HepG2 (cell line): ENCODE results near the gene ABCA2. TPM values are rescaled to one million over a fixed set of nuclear protein-coding genes. Genes with fewer than 3 reads are reported as not detected.

Source experiments
- ATF1 ChIP-seq: IDR thresholded peaks from 2 replicates; pipeline ENCODE4 v1.6.1; 2016; ENCODE audit warnings: mild to moderate bottlenecking, control low read depth
- DMAP1 ChIP-seq: IDR thresholded peaks from 2 replicates; pipeline ENCODE4 v1.6.1; 2016
- HDAC6 ChIP-seq: fragments of 200-600 bp; sonication (generic); IDR thresholded peaks from 2 replicates; pipeline ENCODE4 v1.7.0; 2017; ENCODE audit warnings: mild to moderate bottlenecking, antibody characterized with exemption, low read length, low read depth
- HNF4G ChIP-seq, 2 experiments: sonication (generic) in 1 of 2; formaldehyde crosslinking in 1 of 2; IDR thresholded peaks; 2 replicates each; pipeline versions ENCODE4 v1.4.0 to v1.6.1; 2011 to 2020; ENCODE audit warnings: borderline replicate concordance in 2 of 2, low read depth in 2 of 2, mild to moderate bottlenecking in 2 of 2, low read length in 1 of 2, missing genetic modification reagents in 1 of 2, moderate library complexity in 1 of 2
- HNRNPH1 ChIP-seq: fragments of 200-400 bp; formaldehyde crosslinking; optimal IDR thresholded peaks from 2 replicates; pipeline ENCODE3; 2017; ENCODE audit warnings: mild to moderate bottlenecking, low read depth, low read length
- IKZF5 ChIP-seq: IDR thresholded peaks from 2 replicates; pipeline ENCODE4 v1.6.1; 2018; ENCODE audit warnings: missing genetic modification reagents, mild to moderate bottlenecking, missing compliant biosample characterization
- MLLT10 ChIP-seq: sonication (generic); formaldehyde crosslinking; IDR thresholded peaks from 2 replicates; pipeline ENCODE4 v1.4.0; 2020; ENCODE audit warnings: missing genetic modification reagents
- MTA1 ChIP-seq: sonication (generic); formaldehyde crosslinking; IDR thresholded peaks from 2 replicates; pipeline ENCODE4 v1.4.0; 2020; ENCODE audit warnings: missing genetic modification reagents, mild to moderate bottlenecking, borderline replicate concordance
- PRDM15 ChIP-seq: sonication (generic); formaldehyde crosslinking; IDR thresholded peaks from 2 replicates; pipeline ENCODE4 v1.4.0; 2020; ENCODE audit warnings: missing genetic modification reagents
- SAP130 ChIP-seq: IDR thresholded peaks from 2 replicates; pipeline ENCODE4 v1.6.1; 2016; ENCODE audit warnings: low read depth
- SMAD9 ChIP-seq: sonication (generic); formaldehyde crosslinking; IDR thresholded peaks from 2 replicates; pipeline ENCODE4 v1.5.1; 2020; ENCODE audit warnings: mild to moderate bottlenecking, missing genetic modification reagents
- TFDP1 ChIP-seq: IDR thresholded peaks from 2 replicates; pipeline ENCODE4 v1.6.1; 2016; ENCODE audit warnings: missing compliant biosample characterization, missing genetic modification reagents, borderline replicate concordance
- THAP11 ChIP-seq: IDR thresholded peaks from 2 replicates; pipeline ENCODE4 v1.6.1; 2016; ENCODE audit warnings: missing biosample characterization, missing genetic modification reagents
- ZFX ChIP-seq: sonication (generic); formaldehyde crosslinking; IDR thresholded peaks from 2 replicates; pipeline ENCODE4 v1.4.0; 2020; ENCODE audit warnings: mild to moderate bottlenecking, low read depth, missing genetic modification reagents, moderate library complexity
- ZNF232 ChIP-seq: sonication (generic); formaldehyde crosslinking; IDR thresholded peaks from 2 replicates; pipeline ENCODE4 v1.4.0; 2020; ENCODE audit warnings: missing genetic modification reagents, borderline replicate concordance
- ZNF441 ChIP-seq: sonication (generic); formaldehyde crosslinking; IDR thresholded peaks from 2 replicates; pipeline ENCODE4 v1.7.0; 2021; ENCODE audit warnings: missing genetic modification reagents, borderline replicate concordance
- ZNF512B ChIP-seq: sonication (generic); formaldehyde crosslinking; IDR thresholded peaks from 2 replicates; pipeline ENCODE4 v1.5.1; 2020; ENCODE audit warnings: missing genetic modification reagents, mild to moderate bottlenecking, borderline replicate concordance
- ZNF619 ChIP-seq: sonication (generic); formaldehyde crosslinking; IDR thresholded peaks from 2 replicates; pipeline ENCODE4 v1.4.0; 2020; ENCODE audit warnings: mild to moderate bottlenecking, missing genetic modification reagents
- ZNF891 ChIP-seq: sonication (generic); formaldehyde crosslinking; IDR thresholded peaks from 2 replicates; pipeline ENCODE4 v1.5.0; 2020; ENCODE audit warnings: mild to moderate bottlenecking, missing genetic modification reagents
- ZSCAN25 ChIP-seq: sonication (generic); formaldehyde crosslinking; IDR thresholded peaks from 2 replicates; pipeline ENCODE4 v1.8.0; 2022; ENCODE audit warnings: mild to moderate bottlenecking, missing genetic modification reagents
- polyA plus RNA-seq, 8 experiments: library from polyadenylated mRNA; depleted of rRNA in 3 of 8; stranded (reverse) in 7 of 8; unstranded in 1 of 8; fragments of >200 nt; fragmentation: Illumina TruSeq in 4 of 8; extraction: Trizol in 4 of 8; gene quantifications; 2 replicates each; pipeline versions ENCODE4 v1.2.1 to v1.2.3, GENCODE V29; 2011 to 2016; ENCODE audit warnings: low read depth in 4 of 8, missing spikeins in 1 of 8, mixed read lengths in 1 of 8; ENCODE audit not compliant: insufficient read depth in 1 of 8
- total RNA-seq, 5 experiments: library from RNA; depleted of rRNA; stranded (reverse); fragments of >200 nt; fragmentation: Illumina TruSeq; extraction: Trizol; gene quantifications; 2 replicates each; pipeline ENCODE4 v1.2.3, GENCODE V29; 2016; ENCODE audit warnings: low read depth in 1 of 5

Gene ABCA2
- total and polyA plus RNA-seq, 2 of the 13 experiments (the other 11 are each of a cell fraction or from before 2014, with no cell fraction given), result 2.9 to 19.2 TPM

GRCh38 chr9:137055385-137056364 is 27.6 kb upstream of the ABCA2 start (continued):
- TF ChIP-seq ZNF512B (CRISPR knock-in tag) (0 out of 2 replicates have a peak, but pooled peaks have one; percentile 40), SMAD9 (CRISPR knock-in tag) (no peak), THAP11 (CRISPR knock-in tag) (no peak), MLLT10 (CRISPR knock-in tag) (no peak), ATF1 (no peak), ZNF891 (CRISPR knock-in tag) (peak; percentile 38; the same call in 1 of the 2 replicates), HNF4G (IDR thresholded peaks at IDR 0.05; ENCODE audit: borderline replicate concordance, low read depth, low read length) (peak; percentile 90), HNF4G (CRISPR knock-in tag; IDR thresholded peaks at IDR 0.05; ENCODE audit: borderline replicate concordance, low read depth) (peak; percentile 91), IKZF5 (CRISPR knock-in tag) (peak; percentile 52), DMAP1 (CRISPR knock-in tag) (peak; percentile 62), PRDM15 (CRISPR knock-in tag) (peak; percentile 84; the same call in 1 of the 2 replicates), HNRNPH1 (no peak), ZNF232 (no peak), ZSCAN25 (CRISPR knock-in tag) (peak; percentile 89), ZNF619 (CRISPR knock-in tag) (no peak), ZFX (CRISPR knock-in tag) (peak; percentile 90), ZNF441 (CRISPR knock-in tag) (no peak), HDAC6 (no peak), TFDP1 (CRISPR knock-in tag) (peak; percentile 57; the same call in 1 of the 2 replicates), SAP130 (peak; percentile 74), MTA1 (CRISPR knock-in tag) (peak; percentile 68; the same call in 1 of the 2 replicates)
